Ascending aorta (tissue), 2 donors: ENCODE data around the gene IGFALS. TPM values are rescaled to one million over a fixed set of nuclear protein-coding genes. Genes with fewer than 3 reads are reported as not detected.

Source experiments
- DNase-seq, 2 donors: peaks; one replicate each; pipeline ENCODE4 v3.0.0-alpha.2; 2019; ENCODE audit warnings: low spot score in 2 of 2
- H3K27ac ChIP-seq, 2 donors: fragments of 200-600 bp; sonication (generic); one replicate each; pipeline ENCODE4 v1.5.1; 2016 to 2017; ENCODE audit warnings: mild to moderate bottlenecking in 1 of 2
- H3K27me3 ChIP-seq: fragments of 200-600 bp; sonication (generic); one replicate; pipeline ENCODE4 v1.5.1; 2017
- H3K36me3 ChIP-seq, 2 donors: fragments of 200-600 bp; sonication (generic); one replicate each; pipeline ENCODE4 v1.5.1; 2016
- H3K4me1 ChIP-seq, 2 donors: fragments of 200-600 bp; sonication (generic); one replicate each; pipeline ENCODE4 v1.5.1; 2016 to 2017; ENCODE audit warnings: mild to moderate bottlenecking in 1 of 2
- H3K4me3 ChIP-seq, 2 donors: fragments of 200-600 bp; sonication (generic); one replicate each; pipeline ENCODE4 v1.5.1; 2016 to 2017; ENCODE audit warnings: mild to moderate bottlenecking in 1 of 2
- H3K9me3 ChIP-seq, 2 donors: fragments of 200-600 bp; sonication (generic); one replicate each; pipeline ENCODE4 v1.5.1; 2016
- intact Hi-C: fragments of 100-400 bp; cut with DNase I; formaldehyde crosslinking; loops from one replicate; pipeline ENCODE4 v1.15.1; 2023
- total RNA-seq: library from RNA; depleted of rRNA; stranded (reverse); fragments of >200 nt; gene quantifications from one replicate; pipeline ENCODE4 v1.1.0, GENCODE V29; 2016
- TF ChIP-seq, protein P1 (sequence below), 3 experiments: fragments of 200-600 bp in 2 of 3; fragments of 450-650 bp in 1 of 3; sonication (generic) in 2 of 3; IDR thresholded peaks; one replicate each; pipeline ENCODE4 v1.5.1; 2016 to 2019; ENCODE audit warnings: antibody characterized with exemption in 3 of 3, mild to moderate bottlenecking in 1 of 3, moderate library complexity in 1 of 3

Gene IGFALS
- total RNA-seq, 1 donor from 2014 or later, result not detected

DNA sequence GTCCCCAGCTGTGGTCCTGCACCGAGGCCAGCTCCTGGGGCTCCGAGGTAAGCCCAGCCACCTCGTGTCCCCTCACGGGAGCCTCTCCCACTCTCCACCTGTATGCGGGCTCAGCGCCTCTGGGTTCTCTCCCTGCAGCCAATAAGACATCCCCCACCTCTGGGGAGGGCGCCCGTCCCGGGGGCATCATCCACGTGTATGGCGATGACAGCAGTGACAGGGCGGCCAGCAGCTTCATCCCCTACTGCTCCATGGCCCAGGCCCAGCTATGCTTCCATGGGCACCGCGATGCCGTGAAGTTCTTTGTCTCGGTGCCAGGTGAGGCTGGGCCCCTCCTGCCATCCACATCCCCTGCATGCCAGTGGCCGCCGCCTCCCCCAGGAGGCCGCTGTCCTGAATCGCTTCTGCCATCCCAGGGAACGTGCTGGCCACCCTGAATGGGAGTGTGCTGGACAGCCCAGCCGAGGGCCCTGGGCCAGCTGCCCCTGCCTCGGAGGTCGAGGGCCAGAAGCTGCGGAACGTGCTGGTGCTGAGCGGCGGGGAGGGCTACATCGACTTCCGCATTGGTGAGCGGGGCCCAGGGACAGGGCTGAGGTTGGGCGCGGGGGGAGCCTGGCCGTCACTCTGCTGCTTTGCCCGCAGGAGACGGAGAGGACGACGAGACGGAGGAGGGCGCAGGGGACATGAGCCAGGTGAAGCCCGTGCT, 25.3 kb downstream of the IGFALS start:
- Histone ChIP-seq H3K36me3 (peaks cover 47 to 61% of the 10 kb centered on the region in 2 donors), H3K27ac (no peak overlapping the region), H3K4me3 (no peak overlapping the region), H3K27me3 (no peaks in the 10 kb centered on the region), H3K4me1 (peaks cover 7 to 16% of the 10 kb centered on the region in 2 donors), H3K9me3 (no peaks in the 10 kb centered on the region)
- TF ChIP-seq, protein P1, sequence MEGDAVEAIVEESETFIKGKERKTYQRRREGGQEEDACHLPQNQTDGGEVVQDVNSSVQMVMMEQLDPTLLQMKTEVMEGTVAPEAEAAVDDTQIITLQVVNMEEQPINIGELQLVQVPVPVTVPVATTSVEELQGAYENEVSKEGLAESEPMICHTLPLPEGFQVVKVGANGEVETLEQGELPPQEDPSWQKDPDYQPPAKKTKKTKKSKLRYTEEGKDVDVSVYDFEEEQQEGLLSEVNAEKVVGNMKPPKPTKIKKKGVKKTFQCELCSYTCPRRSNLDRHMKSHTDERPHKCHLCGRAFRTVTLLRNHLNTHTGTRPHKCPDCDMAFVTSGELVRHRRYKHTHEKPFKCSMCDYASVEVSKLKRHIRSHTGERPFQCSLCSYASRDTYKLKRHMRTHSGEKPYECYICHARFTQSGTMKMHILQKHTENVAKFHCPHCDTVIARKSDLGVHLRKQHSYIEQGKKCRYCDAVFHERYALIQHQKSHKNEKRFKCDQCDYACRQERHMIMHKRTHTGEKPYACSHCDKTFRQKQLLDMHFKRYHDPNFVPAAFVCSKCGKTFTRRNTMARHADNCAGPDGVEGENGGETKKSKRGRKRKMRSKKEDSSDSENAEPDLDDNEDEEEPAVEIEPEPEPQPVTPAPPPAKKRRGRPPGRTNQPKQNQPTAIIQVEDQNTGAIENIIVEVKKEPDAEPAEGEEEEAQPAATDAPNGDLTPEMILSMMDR (IDR thresholded peaks at IDR 0.05), result no peak
- no peak for DNase-seq
- intact Hi-C loops, result no loop called here

GRCh38 chr16:1767116-1767994, 26.1 kb downstream of the IGFALS start:
- H3K36me3 ChIP-seq, result peaks cover 55 to 70% of the 10 kb centered on the region in 2 donors
- intact Hi-C loops, result no loop called here
- peaks cover 6 to 14% of the 10 kb centered on the region in 2 donors for H3K4me1 ChIP-seq

DNA sequence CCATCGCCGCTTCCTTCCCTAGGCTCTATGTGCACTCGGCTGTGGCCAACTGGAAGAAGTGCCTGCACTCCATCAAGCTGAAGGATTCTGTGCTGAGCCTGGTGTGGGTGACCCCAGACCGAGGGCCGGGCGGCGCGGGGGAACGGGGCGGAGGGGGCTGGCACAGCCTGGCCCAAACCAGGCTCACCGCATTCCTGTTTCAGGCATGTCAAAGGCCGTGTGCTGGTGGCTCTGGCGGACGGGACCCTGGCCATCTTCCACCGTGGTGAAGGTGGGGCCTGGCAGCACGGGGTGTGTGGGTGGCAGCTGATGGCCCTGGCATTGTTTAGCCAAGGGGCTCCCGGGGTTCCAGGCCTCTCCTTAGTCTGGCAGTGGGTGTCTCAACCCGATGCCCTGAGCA, 26.8 kb downstream of the IGFALS start:
- peaks cover 62 to 76% of the 10 kb centered on the region in 2 donors for H3K36me3 ChIP-seq
- H3K27ac ChIP-seq, result no peak overlapping the region
- intact Hi-C loops, result no loop called here
- TF ChIP-seq, protein P1 (IDR thresholded peaks at IDR 0.05), result no peak
- H3K4me1 ChIP-seq, result peaks cover 0 to 9% of the 10 kb centered on the region in 2 donors
- no peak for DNase-seq
- no peaks in the 10 kb centered on the region for H3K27me3 ChIP-seq
- no peaks in the 10 kb centered on the region for H3K9me3 ChIP-seq
- H3K4me3 ChIP-seq, result no peak overlapping the region

More at GRCh38 chr16:1767116-1767994, 26.1 kb downstream of the IGFALS start:
- DNase-seq, result no peak
- Histone ChIP-seq H3K4me3 (no peak overlapping the region), H3K27me3 (no peaks in the 10 kb centered on the region), H3K9me3 (no peaks in the 10 kb centered on the region), H3K27ac (no peak overlapping the region)
- TF ChIP-seq, protein P1 (IDR thresholded peaks at IDR 0.05), result no peak

GRCh38 chr16:1766231-1766630, 27.3 kb downstream of the IGFALS start:
- Histone ChIP-seq H3K9me3 (no peaks in the 10 kb centered on the region), H3K27ac (no peak overlapping the region), H3K27me3 (no peaks in the 10 kb centered on the region), H3K4me3 (no peak overlapping the region), H3K4me1 (peaks cover 0 to 9% of the 10 kb centered on the region in 2 donors), H3K36me3 (peaks cover 65 to 80% of the 10 kb centered on the region in 2 donors)
- intact Hi-C loops, result no loop called here
- TF ChIP-seq, protein P1 (IDR thresholded peaks at IDR 0.05), result no peak
- no peak for DNase-seq

- intact Hi-C loops, result no loop called here
- TF ChIP-seq, protein P1 (IDR thresholded peaks at IDR 0.05), result no peak
- H3K36me3 ChIP-seq, result peaks cover 69 to 84% of the 10 kb centered on the region in 2 donors
These were observed 27.7 kb downstream of the IGFALS start for GRCh38 chr16:1765826-1766225.

More at GRCh38 chr16:1765826-1766225, 27.7 kb downstream of the IGFALS start:
- no peaks in the 10 kb centered on the region for H3K27me3 ChIP-seq
- no peak for DNase-seq
- no peak overlapping the region for H3K27ac ChIP-seq
- no peak overlapping the region for H3K4me3 ChIP-seq
- peaks cover 0 to 9% of the 10 kb centered on the region in 2 donors for H3K4me1 ChIP-seq
- H3K9me3 ChIP-seq, result no peaks in the 10 kb centered on the region
